NCI-H2107 (cell line): ENCODE results near the gene ZNF571.
A peak's percentile ranks its signal among the peaks of the same experiment; 100 is the strongest.

ENCODE experiments used
- DNase-seq: peaks from one replicate; lab custom pipeline; 2025; lab: John Stamatoyannopoulos, UW

The ZNF571 gene

DNA sequence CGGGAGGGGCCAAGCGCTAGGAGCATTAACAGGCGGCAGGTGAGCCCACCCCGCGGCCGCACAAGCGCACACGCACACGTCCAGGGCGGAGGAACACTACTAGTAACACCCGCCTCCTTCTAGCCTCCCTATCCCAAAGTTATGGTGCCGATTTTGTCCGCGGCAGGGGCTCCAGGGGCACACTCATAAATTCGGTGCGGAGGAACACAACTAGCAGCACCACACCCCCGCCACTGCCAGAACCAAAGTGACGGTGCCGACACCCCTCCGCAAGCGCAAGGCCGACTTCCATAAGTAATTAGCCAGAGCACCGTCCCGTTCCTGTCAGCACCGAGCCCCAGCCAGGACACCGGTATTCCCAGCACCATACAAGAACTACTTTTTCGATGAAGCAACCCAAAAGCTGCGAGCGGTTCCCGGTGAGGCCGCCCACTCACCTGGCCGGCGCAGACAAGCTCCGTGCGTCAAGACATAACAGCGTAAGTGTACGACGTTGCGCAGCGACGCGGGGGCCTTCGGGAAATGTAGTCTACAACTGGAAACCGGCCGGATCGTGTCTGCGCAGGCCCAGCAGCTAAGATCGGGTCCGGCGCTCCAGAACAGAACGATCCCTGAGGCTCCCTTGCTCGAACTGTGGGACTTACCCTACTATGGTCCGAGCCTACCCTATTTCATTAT is at the start of gene ZNF571, which contains the start of gene ZNF540:
TSS of gene ZNF571 (minus strand) at position 489 of the 678 bp plus-strand sequence. CDS start 8,116 bp downstream, outside the sequence.
TSS of gene ZNF540 (plus strand) at position 573 of the 678 bp plus-strand sequence. CDS start 3,572 bp downstream, outside the sequence.
- DNase-seq, result peak; percentile 93

DNA sequence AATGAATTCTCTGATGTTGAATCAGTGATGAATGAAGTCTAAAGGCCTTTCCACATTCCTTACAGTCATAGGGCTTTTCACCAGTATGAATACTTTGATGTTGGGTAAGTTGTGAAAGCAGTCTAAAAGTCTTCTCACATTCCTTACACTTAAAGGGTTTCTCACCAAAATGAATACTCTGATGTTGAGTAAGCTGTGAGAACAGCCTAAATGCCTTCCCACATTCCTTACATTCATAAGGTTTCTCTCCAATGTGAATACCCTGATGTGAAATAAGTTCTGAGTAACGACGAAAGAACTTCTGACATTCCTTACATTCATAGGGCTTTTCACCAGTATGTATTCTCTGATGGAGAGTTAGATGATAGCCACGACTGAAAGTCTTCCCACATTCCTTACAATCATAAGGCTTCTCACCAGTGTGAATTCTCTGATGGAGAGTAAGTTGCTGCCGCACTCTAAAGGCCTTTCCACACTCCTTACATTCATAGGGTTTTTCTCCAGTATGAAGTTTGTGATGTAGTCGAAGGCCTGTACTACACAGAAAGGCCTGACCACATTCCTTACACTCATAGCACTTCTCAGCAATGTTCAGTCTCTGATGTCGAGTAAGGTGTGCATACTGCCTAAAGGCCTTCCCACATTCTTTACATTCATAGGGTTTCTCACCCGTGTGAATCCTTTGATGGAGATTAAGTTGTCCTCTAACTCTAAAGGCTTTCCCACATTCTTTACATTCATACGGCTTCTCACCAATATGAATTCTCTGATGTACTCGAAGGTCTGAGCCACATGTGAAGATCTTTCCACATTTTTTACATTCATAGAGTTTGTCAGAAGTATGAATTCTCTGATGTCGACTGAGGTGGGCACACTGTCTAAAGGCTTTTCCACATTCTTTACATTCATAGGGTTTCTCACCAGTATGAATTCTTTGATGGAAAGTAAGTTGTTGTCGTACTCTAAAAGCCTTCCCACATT is 40.8 kb upstream of the ZNF571 start:
- no peak for DNase-seq

GRCh38 chr19:37594982-37595382 is 390 bp upstream of the ZNF571 start:
- no peak for DNase-seq

- DNase-seq, result no peak
Measured at GRCh38 chr19:37593996-37594303, 642 bp downstream of the ZNF571 start.

DNA sequence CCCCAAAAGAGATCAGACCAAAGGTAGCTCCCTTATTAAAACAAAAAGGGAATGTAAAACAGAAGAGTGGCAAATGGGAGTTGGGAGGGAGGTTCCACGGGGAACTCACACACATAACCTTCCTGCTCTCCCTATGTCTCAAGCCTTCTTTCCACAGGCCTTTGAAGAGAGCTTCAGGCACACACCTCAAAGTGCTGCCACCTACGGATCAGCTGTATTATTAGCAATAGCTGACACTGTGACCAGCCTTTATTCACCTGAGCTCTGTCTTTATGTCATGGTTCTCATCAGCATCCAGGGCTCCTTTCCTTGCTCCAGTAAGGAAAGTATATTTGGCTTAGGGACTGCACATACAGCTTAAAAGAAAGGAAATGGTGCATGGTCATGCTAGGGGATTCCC is 11.3 kb downstream of the ZNF571 start:
- DNase-seq, result no peak

GRCh38 chr19:37572203-37572602 is 22.4 kb downstream of the ZNF571 start:
- DNase-seq, result no peak

DNA sequence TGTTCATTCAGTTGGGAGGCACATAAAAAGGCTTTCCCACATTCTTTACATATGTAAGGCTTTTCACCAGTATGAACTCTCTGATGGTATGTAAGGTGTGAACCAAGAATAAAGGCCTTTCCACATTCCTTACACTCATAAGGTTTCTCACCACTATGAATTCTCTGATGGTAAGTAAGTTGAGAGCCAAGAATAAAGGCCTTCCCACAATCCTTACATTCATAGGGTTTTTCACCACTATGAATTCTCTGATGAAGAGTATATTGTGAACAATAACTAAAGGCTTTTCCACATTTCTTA is 29.3 kb downstream of the ZNF571 start:
- no peak for DNase-seq

- no peak for DNase-seq
Measured at GRCh38 chr19:37564624-37565369, 29.8 kb downstream of the ZNF571 start.

GRCh38 chr19:37563518-37563917 is 31.1 kb downstream of the ZNF571 start:
- DNase-seq, result no peak

DNA sequence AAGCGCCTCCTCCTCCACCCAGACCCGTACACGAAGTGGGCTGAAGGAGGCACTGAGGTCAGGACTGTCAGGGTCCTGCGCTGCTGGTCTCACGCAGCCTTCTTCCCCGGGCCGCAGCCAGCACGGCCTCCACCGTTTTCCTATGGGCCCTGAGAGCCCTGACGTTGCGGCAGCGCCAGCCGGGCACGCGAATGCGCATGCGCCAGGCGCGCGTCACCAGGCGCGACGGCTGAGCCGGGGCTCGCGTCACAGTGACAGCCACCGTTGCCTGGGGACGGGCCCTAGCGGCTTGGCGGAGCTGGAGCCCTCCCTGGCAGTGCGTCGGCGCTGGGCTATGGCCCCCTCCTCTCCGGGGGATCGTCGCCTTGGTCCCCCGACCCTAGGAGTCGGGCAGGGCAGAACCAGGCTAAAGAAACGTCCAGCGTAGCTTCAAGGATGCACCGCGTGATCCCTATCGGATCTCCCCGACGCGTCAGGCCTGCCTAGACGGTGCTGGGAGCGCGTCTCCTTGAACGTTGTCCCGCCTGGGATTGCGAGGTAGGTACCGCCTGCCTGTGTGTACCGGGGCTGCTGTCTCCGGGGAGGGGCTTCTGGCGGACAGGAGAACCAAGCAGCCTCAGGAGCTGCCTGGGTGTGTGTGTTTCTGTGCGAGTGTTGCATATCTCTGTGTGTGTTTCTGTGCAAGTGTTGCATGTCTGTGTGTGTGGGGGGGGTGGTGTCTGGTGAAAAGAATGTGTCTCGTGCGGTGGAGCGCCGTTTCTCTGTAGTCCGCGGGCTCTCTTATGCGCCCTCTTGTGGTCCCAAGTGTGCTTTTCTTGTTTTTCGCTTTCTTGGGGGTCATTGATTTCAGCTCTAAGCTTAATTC is 43.2 kb downstream of the ZNF571 start:
- no peak for DNase-seq

GRCh38 chr19:37537391-37537947 is 57.1 kb downstream of the ZNF571 start:
- DNase-seq, result no peak

DNA sequence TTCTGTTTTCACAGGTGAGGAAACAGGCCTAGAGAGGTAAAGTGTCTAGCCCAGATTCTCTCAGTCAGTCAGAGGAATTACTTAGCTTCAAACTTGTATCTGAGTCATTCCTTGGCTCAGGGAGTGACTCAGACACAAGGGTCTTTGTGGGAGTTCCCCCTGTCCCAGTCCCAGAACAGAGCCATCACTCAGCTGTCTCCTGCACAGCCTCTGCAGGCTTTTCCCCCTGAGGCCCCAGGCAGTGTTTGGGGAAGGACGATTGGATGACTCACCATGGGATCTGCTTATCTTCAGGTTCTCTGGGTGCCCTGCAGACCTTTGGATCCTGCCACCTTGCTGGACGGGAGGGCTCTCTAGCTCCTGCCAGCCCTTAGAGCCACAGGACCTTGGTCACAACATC is 74.7 kb downstream of the ZNF571 start:
- DNase-seq, result no peak
